HEK293 (cell line): ENCODE measurements around the gene DLX6.

ENCODE experiments used
- CTCF ChIA-PET: fragments of 350-600 bp; formaldehyde crosslinking; extraction: SDS; loops from one replicate; lab custom pipeline; 2021; ENCODE audit warnings: antibody characterized with exemption; lab: Yijun Ruan, JAX
- POLR2A ChIA-PET: fragments of 300-600 bp; formaldehyde crosslinking; extraction: SDS; loops from one replicate; lab custom pipeline; 2020; ENCODE audit warnings: antibody characterized with exemption, inconsistent platforms; lab: Yijun Ruan, JAX
- H3K27ac ChIP-seq: fragments of 200-500 bp; sonication (Bioruptor generic); 2 replicates; pipeline ENCODE4 v1.5.1; 2014; ENCODE audit warnings: low read depth, low read length, control low read depth, inconsistent platforms; ENCODE audit errors: extremely low read depth
- H3K36me3 ChIP-seq, 2 experiments: fragments of 200-500 bp in 1 of 2; sonication (Bioruptor generic) in 1 of 2; 1 replicate in 1 of 2; 2 replicates in 1 of 2; pipeline ENCODE4 v1.5.1; 2014 to 2017; ENCODE audit warnings: inconsistent platforms in 2 of 2, low read length in 2 of 2; ENCODE audit not compliant: control insufficient read depth in 2 of 2, insufficient read depth in 1 of 2
- H3K4me1 ChIP-seq: fragments of 200-500 bp; sonication (Bioruptor generic); 2 replicates; pipeline ENCODE4 v1.5.1; 2014; ENCODE audit warnings: mild to moderate bottlenecking, low read length, inconsistent platforms; ENCODE audit not compliant: control insufficient read depth, insufficient read depth
- H3K4me3 ChIP-seq: 2 replicates; pipeline ENCODE4 v1.5.1; 2011; ENCODE audit warnings: low read depth, mild to moderate bottlenecking, control low read depth, low read length, moderate library complexity
- H3K9me3 ChIP-seq: fragments of 200-500 bp; sonication (Bioruptor generic); 2 replicates; pipeline ENCODE4 v1.5.1; 2014; ENCODE audit warnings: low read depth, low read length, inconsistent platforms; ENCODE audit not compliant: control insufficient read depth, insufficient read depth
- MZF1 ChIP-seq: fragments of 450-650 bp; formaldehyde crosslinking; IDR thresholded peaks from 2 replicates; pipeline ENCODE4 v1.5.1; 2017; ENCODE audit warnings: missing biosample characterization, missing genetic modification characterization, borderline replicate concordance
- WT1 ChIP-seq: fragments of 450-650 bp; formaldehyde crosslinking; IDR thresholded peaks from 2 replicates; pipeline ENCODE4 v1.5.1; 2016; ENCODE audit warnings: missing biosample characterization, missing genetic modification characterization
- YY2 ChIP-seq: fragments of 450-650 bp; formaldehyde crosslinking; IDR thresholded peaks from 2 replicates; pipeline ENCODE4 v1.5.1; 2016; ENCODE audit warnings: missing biosample characterization, missing genetic modification characterization
- ZBTB20 ChIP-seq: fragments of 450-650 bp; formaldehyde crosslinking; IDR thresholded peaks from 2 replicates; pipeline ENCODE4 v1.5.1; 2016; ENCODE audit warnings: missing biosample characterization, missing genetic modification characterization
- ZNF169 ChIP-seq: fragments of 450-650 bp; formaldehyde crosslinking; IDR thresholded peaks from 2 replicates; pipeline ENCODE4 v1.5.1; 2016; ENCODE audit warnings: missing biosample characterization, missing genetic modification characterization
- ZNF202 ChIP-seq: fragments of 450-650 bp; formaldehyde crosslinking; IDR thresholded peaks from 2 replicates; pipeline ENCODE4 v1.5.1; 2016; ENCODE audit warnings: missing biosample characterization, missing genetic modification characterization, borderline replicate concordance
- ZNF335 ChIP-seq: fragments of 450-650 bp; formaldehyde crosslinking; conservative IDR thresholded peaks from 2 replicates; pipeline ENCODE4 v1.5.1; 2016; ENCODE audit warnings: missing biosample characterization, missing genetic modification characterization
- ZNF350 ChIP-seq: fragments of 450-650 bp; formaldehyde crosslinking; IDR thresholded peaks from 2 replicates; pipeline ENCODE4 v1.5.0; 2017; ENCODE audit warnings: missing biosample characterization, mild to moderate bottlenecking, missing genetic modification characterization
- ZNF426 ChIP-seq: fragments of 450-650 bp; formaldehyde crosslinking; IDR thresholded peaks from 2 replicates; pipeline ENCODE4 v1.5.1; 2017; ENCODE audit warnings: missing biosample characterization, missing genetic modification characterization, mild to moderate bottlenecking, inconsistent platforms, moderate library complexity
- ZNF544 ChIP-seq: fragments of 450-650 bp; formaldehyde crosslinking; IDR thresholded peaks from 2 replicates; pipeline ENCODE4 v1.5.0; 2017; ENCODE audit warnings: missing biosample characterization, missing genetic modification characterization
- ZNF596 ChIP-seq: fragments of 450-650 bp; IDR thresholded peaks from 2 replicates; pipeline ENCODE4 v1.5.0; 2018; ENCODE audit warnings: missing biosample characterization, mild to moderate bottlenecking, missing genetic modification characterization, moderate library complexity
- ZNF624 ChIP-seq: fragments of 450-650 bp; formaldehyde crosslinking; IDR thresholded peaks from 2 replicates; pipeline ENCODE4 v1.5.1; 2017; ENCODE audit warnings: missing biosample characterization, missing genetic modification characterization
- ZNF626 ChIP-seq: fragments of 450-650 bp; sonication (Bioruptor Pico); formaldehyde crosslinking; IDR thresholded peaks from 2 replicates; pipeline ENCODE4 v1.5.1; 2018; ENCODE audit warnings: missing biosample characterization, missing genetic modification characterization, inconsistent platforms
- ZNF701 ChIP-seq: fragments of 450-650 bp; formaldehyde crosslinking; IDR thresholded peaks from 2 replicates; pipeline ENCODE4 v1.5.1; 2016; ENCODE audit warnings: missing biosample characterization, missing genetic modification characterization
- TF ChIP-seq, protein P1 (sequence below): fragments of 450-650 bp; formaldehyde crosslinking; IDR thresholded peaks from 2 replicates; pipeline ENCODE4 v1.5.0; 2017; ENCODE audit warnings: missing biosample characterization, missing genetic modification characterization, borderline replicate concordance
- TF ChIP-seq, protein P2 (sequence below): fragments of 450-650 bp; formaldehyde crosslinking; IDR thresholded peaks from 2 replicates; pipeline ENCODE4 v1.5.1; 2017; ENCODE audit warnings: missing biosample characterization, missing genetic modification characterization

The DLX6 gene

DNA sequence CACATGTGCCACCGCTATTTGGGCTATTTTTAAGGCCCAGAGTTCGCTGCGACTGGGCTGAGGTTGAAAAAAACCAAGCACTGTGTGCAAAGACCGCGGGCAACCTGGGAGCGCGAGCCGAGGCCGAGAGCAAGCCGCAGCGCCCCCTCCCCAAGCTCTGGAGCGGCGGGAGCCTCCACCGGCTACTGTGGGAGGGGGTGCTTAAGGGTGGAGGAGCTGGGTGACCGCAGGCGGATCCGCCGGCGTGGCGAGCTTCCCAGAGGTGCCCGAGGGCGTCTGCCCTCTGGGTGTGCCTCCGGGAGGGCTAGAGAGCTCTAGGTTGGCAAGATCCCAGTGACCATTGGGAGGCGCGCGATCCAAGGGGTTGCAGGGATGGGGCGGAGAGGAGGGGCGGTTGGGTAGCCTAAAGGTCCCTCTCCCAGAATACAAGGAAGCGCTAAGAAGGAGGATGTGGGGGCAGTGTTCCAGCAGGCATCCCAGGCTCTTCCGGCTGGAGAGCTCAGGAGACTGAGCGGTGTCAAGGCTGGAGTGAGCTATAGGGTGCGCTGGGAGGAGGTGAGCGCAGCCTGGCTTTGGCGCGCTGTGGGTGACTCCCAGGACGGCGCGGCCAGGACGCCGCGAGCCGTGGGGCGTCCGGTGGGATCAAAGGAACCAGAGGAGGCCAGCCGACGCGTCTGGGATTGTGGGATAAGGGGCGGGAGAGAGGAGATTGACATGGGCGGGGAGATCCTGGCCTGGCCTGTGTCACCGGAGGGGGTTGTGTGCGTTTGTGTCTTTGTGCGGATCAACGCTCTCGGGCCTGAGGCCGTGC, 11.2 kb downstream of the DLX6 start (continued):
- TF ChIP-seq, protein P1, sequence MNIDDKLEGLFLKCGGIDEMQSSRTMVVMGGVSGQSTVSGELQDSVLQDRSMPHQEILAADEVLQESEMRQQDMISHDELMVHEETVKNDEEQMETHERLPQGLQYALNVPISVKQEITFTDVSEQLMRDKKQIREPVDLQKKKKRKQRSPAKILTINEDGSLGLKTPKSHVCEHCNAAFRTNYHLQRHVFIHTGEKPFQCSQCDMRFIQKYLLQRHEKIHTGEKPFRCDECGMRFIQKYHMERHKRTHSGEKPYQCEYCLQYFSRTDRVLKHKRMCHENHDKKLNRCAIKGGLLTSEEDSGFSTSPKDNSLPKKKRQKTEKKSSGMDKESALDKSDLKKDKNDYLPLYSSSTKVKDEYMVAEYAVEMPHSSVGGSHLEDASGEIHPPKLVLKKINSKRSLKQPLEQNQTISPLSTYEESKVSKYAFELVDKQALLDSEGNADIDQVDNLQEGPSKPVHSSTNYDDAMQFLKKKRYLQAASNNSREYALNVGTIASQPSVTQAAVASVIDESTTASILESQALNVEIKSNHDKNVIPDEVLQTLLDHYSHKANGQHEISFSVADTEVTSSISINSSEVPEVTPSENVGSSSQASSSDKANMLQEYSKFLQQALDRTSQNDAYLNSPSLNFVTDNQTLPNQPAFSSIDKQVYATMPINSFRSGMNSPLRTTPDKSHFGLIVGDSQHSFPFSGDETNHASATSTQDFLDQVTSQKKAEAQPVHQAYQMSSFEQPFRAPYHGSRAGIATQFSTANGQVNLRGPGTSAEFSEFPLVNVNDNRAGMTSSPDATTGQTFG (tag by site-specific recombination): no peak
- TF ChIP-seq ZNF544 (tag by site-specific recombination): no peak
- no peak for TF ChIP-seq ZNF626 (tag by site-specific recombination)
- peak; percentile 67 for TF ChIP-seq WT1 (tag by site-specific recombination)
- TF ChIP-seq YY2: no peak
- TF ChIP-seq ZNF169 (tag by site-specific recombination): no peak
- TF ChIP-seq ZNF335 (tag by site-specific recombination): peak; percentile 63
- no peak for TF ChIP-seq ZNF701 (tag by site-specific recombination)

DNA sequence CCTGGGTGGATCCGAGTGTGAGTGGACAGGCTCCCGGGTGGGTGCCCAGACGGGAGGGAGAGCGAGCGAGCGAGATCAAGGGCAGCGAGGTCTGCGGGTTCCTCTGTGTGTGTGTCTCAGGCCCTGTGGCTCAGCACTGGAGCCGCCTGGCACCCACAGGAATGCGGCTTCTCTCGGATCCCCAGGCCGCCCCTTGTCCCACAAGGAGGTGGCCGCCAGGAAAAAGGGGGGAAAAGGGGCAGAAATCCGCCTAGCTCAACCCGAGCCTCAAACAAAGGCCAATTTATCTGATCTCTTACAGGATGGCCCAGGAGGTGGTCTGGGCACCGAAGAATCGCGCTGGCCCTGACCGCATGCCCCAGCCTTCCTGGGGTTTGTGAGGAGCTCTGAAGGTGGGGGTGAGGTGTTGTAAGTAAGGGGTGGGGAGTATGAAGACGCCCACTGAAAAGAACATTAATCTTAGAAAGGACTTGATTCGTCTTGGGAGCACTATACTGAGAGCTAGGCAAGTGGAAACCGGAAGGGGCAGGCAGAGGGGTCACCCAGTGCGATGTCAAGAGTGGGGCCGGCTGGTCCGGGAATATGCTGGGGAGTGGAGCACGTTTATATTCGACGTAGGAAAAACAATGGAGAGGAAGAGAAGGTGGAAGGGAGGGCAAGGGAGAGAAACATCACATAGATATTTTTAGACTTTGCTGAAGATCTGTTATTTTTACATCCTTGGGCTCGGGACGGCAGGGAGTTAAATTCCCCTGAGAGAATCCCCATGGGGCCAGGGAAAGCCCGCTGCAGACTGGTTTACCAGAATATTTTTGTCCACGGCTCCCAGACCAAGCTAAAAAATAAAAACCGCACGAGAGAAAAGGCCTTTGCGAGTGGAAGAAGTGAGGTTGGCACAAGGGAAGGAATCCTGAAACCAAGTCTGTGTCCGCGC, 12.1 kb downstream of the DLX6 start:
- Histone ChIP-seq H3K9me3 (no peaks in the 10 kb centered on the region), H3K4me1 (peaks cover 8% of the 10 kb centered on the region; the same call in 1 of the 2 replicates), H3K36me3 (peaks cover 0 to 3% of the 10 kb centered on the region in 2 experiments; a peak in 1 of 3 replicates), H3K27ac (peak overlapping the region; percentile 92), H3K4me3 (peak overlapping the region; percentile 41)
- POLR2A ChIA-PET: interaction anchor here (3.6 kb wide), 1 partner anchor 11 kb away, joined by 44 read pairs; the partner anchor contains the start of gene DLX6
- CTCF ChIA-PET: interaction anchor here (0.5 to 2.4 kb wide), 10 partner anchors 9 to 993 kb away, joined by 3 to 19 read pairs (median 3); partner anchors contain the start of gene DLX6
- no peak for TF ChIP-seq ZBTB20 (tag by site-specific recombination)
- TF ChIP-seq, protein P2, sequence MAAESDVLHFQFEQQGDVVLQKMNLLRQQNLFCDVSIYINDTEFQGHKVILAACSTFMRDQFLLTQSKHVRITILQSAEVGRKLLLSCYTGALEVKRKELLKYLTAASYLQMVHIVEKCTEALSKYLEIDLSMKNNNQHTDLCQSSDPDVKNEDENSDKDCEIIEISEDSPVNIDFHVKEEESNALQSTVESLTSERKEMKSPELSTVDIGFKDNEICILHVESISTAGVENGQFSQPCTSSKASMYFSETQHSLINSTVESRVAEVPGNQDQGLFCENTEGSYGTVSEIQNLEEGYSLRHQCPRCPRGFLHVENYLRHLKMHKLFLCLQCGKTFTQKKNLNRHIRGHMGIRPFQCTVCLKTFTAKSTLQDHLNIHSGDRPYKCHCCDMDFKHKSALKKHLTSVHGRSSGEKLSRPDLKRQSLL (tag by site-specific recombination): no peak
- no peak for TF ChIP-seq ZNF624 (tag by site-specific recombination)
- TF ChIP-seq ZNF202 (tag by site-specific recombination): no peak
- TF ChIP-seq ZNF426: no peak
- TF ChIP-seq ZNF596: peak; percentile 38; the same call in 1 of the 2 replicates

DNA sequence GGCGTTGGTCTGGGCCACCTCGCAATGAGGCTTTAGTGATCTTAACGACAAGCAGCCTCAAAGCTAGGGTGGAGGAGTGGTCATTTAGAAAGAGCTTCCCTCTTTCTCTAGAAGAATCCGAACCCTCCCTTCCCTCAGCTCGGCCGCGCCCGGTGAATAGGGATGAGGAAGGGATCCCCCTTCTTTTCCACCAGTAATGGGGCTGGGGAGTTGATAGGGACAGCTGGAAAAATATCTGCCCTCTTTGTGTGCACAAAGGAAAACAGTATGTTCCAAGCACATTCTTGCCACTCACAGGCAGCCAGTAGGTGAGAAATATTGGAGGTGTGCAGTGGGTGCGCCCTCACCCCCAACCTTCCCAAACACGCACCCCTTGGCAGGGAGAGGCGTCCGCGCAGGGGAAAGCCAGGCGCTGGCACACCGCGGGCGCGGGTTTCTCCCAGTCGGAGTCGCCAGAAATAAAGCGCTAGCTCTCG, 12.8 kb downstream of the DLX6 start:
- CTCF ChIA-PET: interaction anchor here (0.6 to 1.0 kb wide), 2 partner anchors 9 to 46 kb away, joined by 3 read pairs; no protein-coding TSS in a partner anchor
- Histone ChIP-seq H3K4me3 (no peak overlapping the region), H3K4me1 (peaks cover 8% of the 10 kb centered on the region; the same call in 1 of the 2 replicates), H3K9me3 (no peaks in the 10 kb centered on the region)
- POLR2A ChIA-PET: interaction anchor here (3.6 kb wide), 1 partner anchor 12 kb away, joined by 44 read pairs; the partner anchor contains the start of gene DLX6
- TF ChIP-seq ZNF350 (tag by site-specific recombination) (no peak), MZF1 (tag by site-specific recombination) (0 out of 2 replicates have a peak, but pooled peaks have one; percentile 23)
- TF ChIP-seq, all 188 proteins: peak for 1
- H3K36me3 ChIP-seq: peaks cover 0 to 3% of the 10 kb centered on the region in 2 experiments; a peak in 1 of 3 replicates
- no peak overlapping the region for H3K27ac ChIP-seq
